ENCODE results near the gene MPPED2.

MPPED2 gene

GRCh38 chr11:30368394-30368793, 217.8 kb downstream of the MPPED2 start:
- DNase-seq (ENCODE audit: extremely low read depth in 1 of 2, low read depth in 1 of 2) = no peak

- DNase-seq (ENCODE audit: extremely low read depth in 1 of 2, low read depth in 1 of 2) = no peak
Observed at GRCh38 chr11:30365793-30366517, 220.2 kb downstream of the MPPED2 start.

- no peak for DNase-seq (ENCODE audit: extremely low read depth in 1 of 2, low read depth in 1 of 2)
Observed at GRCh38 chr11:30364837-30365482, 221.2 kb downstream of the MPPED2 start.

- no peak for DNase-seq (ENCODE audit: extremely low read depth in 1 of 2, low read depth in 1 of 2)
Observed at GRCh38 chr11:30364139-30364836, 221.9 kb downstream of the MPPED2 start.

- no peak for DNase-seq (ENCODE audit: extremely low read depth in 1 of 2, low read depth in 1 of 2)
Observed at GRCh38 chr11:30360741-30361140, 225.4 kb downstream of the MPPED2 start.

All from stimulated activated CD8-positive, alpha-beta memory T cell treated with anti-CD3 and anti-CD28 coated beads, Interleukin-7, amount 100 ng/mL, for 48 hours (primary cell).